Lung (tissue), 12 donors: ENCODE data around the gene SLITRK3. TPM values are rescaled to one million over a fixed set of nuclear protein-coding genes. Genes with fewer than 3 reads are reported as not detected.

ENCODE experiments used
- ATAC-seq: fragments of 200-7000 bp; cut with Tn5 transposase; one replicate; pipeline ENCODE4 v1.9.1; 2020; ENCODE audit warnings: moderate number of reproducible peaks; ENCODE audit not compliant: insufficient read depth, low FRiP score
- DNase-seq, 3 donors: peaks; one replicate each; pipeline ENCODE4 v3.0.0-alpha.2; 2013 to 2017
- H3K27ac ChIP-seq, 2 donors: one replicate each; pipeline ENCODE4 v1.5.1; 2013; ENCODE audit warnings: mild to moderate bottlenecking in 2 of 2, moderate library complexity in 2 of 2, control low read depth in 1 of 2, inconsistent platforms in 1 of 2, low read depth in 1 of 2, low read length in 1 of 2
- H3K27me3 ChIP-seq, 3 donors: one replicate each; pipeline ENCODE4 v1.5.1; 2013; ENCODE audit warnings: low read length in 2 of 3; ENCODE audit not compliant: control insufficient read depth in 3 of 3, insufficient read depth in 3 of 3
- H3K36me3 ChIP-seq, 4 donors: one replicate each; pipeline ENCODE4 v1.5.1; 2013; ENCODE audit warnings: low read length in 4 of 4, mild to moderate bottlenecking in 1 of 4, moderate library complexity in 1 of 4; ENCODE audit not compliant: control insufficient read depth in 4 of 4, insufficient read depth in 4 of 4
- H3K4me1 ChIP-seq, 5 donors: one replicate each; pipeline ENCODE4 v1.5.1; 2013; ENCODE audit warnings: low read length in 5 of 5, mild to moderate bottlenecking in 2 of 5, moderate library complexity in 1 of 5; ENCODE audit not compliant: control insufficient read depth in 5 of 5, insufficient read depth in 5 of 5
- H3K4me3 ChIP-seq: one replicate; pipeline ENCODE4 v1.5.1; 2013; ENCODE audit warnings: mild to moderate bottlenecking, control low read depth, moderate library complexity
- H3K9ac ChIP-seq, 2 donors: one replicate each; pipeline ENCODE4 v1.5.1; 2013; ENCODE audit warnings: low read length in 2 of 2, control low read depth in 1 of 2; ENCODE audit not compliant: insufficient read depth in 1 of 2
- H3K9me3 ChIP-seq, 4 donors: one replicate each; pipeline ENCODE4 v1.5.1; 2013; ENCODE audit warnings: low read length in 3 of 4, mild to moderate bottlenecking in 1 of 4, moderate library complexity in 1 of 4; ENCODE audit not compliant: control insufficient read depth in 4 of 4, insufficient read depth in 3 of 4
- CTCF ChIP-seq: IDR thresholded peaks from 2 replicates; pipeline ENCODE4 v1.5.1; 2012; ENCODE audit warnings: mild to moderate bottlenecking; ENCODE audit errors: control extremely low read depth, extremely low read depth
- WGBS, 2 donors: extraction: QIAGEN DNeasy Blood & Tissue Kit; methylation state at CpG; one replicate each; pipeline ENCODE4 v1.1.7; 2013; 5-methylcytosine and 5-hydroxymethylcytosine counted together
- polyA plus RNA-seq, 2 donors: library from polyadenylated mRNA; stranded (reverse); fragments of 200-250 nt; gene quantifications; one replicate each; pipeline ENCODE4 v1.2.1, GENCODE V29; 2013
- total RNA-seq, 2 donors: library from RNA; depleted of rRNA in 1 of 2; stranded (reverse); fragments of >200 nt in 1 of 2; gene quantifications; one replicate each; pipeline ENCODE4 v1.2.1, GENCODE V29; 2014 to 2021
- donor health status: control.
- donor health status: control.
- donor health status: Bipolar disorder and iron deficiency.
- donor health status: healthy.
- donor health status: DM: yes; HTN: yes; CAD: no.

SLITRK3 gene
- total and polyA plus RNA-seq, 4 donors = 0.02 to 0.68 (median 0.28) TPM; not detected in 1

- TF ChIP-seq CTCF = peak; percentile 34
- peak overlapping the region in 1 of 2 donors; percentile 64 for H3K9ac ChIP-seq
- WGBS, 2 donors = 19 to 22% methylated on average over 26 of the region's 26 CpGs
- H3K27ac ChIP-seq = no peak overlapping the region
- ATAC-seq (peak; percentile 73), DNase-seq (peak; percentile 85 to 92 (median 89))
- peaks cover 0 to 3% (median 0%) of the 10 kb centered on the region in 5 donors for H3K4me1 ChIP-seq
- H3K9me3 ChIP-seq = no peaks in the 10 kb centered on the region
- peaks cover 0 to 8% (median 0%) of the 10 kb centered on the region in 3 donors for H3K27me3 ChIP-seq
- H3K4me3 ChIP-seq = no peak overlapping the region
- H3K36me3 ChIP-seq = no peaks in the 10 kb centered on the region
Measured at GRCh38 chr3:165206454-165207266, 10.5 kb upstream of the SLITRK3 start.

- no peak for TF ChIP-seq CTCF
- no peak overlapping the region for H3K27ac ChIP-seq
- no peak overlapping the region for H3K9ac ChIP-seq
- peaks cover 0 to 3% (median 0%) of the 10 kb centered on the region in 5 donors for H3K4me1 ChIP-seq
- ATAC-seq (no peak), DNase-seq (no peak)
- WGBS, 2 donors = 84 to 90% methylated on average over 1 of the region's 1 CpG
- H3K4me3 ChIP-seq = no peak overlapping the region
- H3K27me3 ChIP-seq = peaks cover 0 to 12% (median 6%) of the 10 kb centered on the region in 3 donors
- H3K36me3 ChIP-seq = no peaks in the 10 kb centered on the region
- H3K9me3 ChIP-seq = no peaks in the 10 kb centered on the region
Measured at GRCh38 chr3:165204445-165204844, 8.3 kb upstream of the SLITRK3 start.

- Histone ChIP-seq H3K4me1 (peaks cover 0 to 3% (median 0%) of the 10 kb centered on the region in 5 donors), H3K27me3 (peaks cover 0 to 25% (median 20%) of the 10 kb centered on the region in 3 donors)
- no peak for ATAC-seq
Measured at GRCh38 chr3:165202995-165203394, 6.8 kb upstream of the SLITRK3 start.

More at GRCh38 chr3:165202995-165203394, 6.8 kb upstream of the SLITRK3 start:
- no peak for DNase-seq
- TF ChIP-seq CTCF = no peak
- H3K9me3 ChIP-seq = no peaks in the 10 kb centered on the region
- WGBS, 2 donors = 84 to 86% methylated on average over 5 of the region's 5 CpGs
- no peak overlapping the region for H3K4me3 ChIP-seq
- no peak overlapping the region for H3K27ac ChIP-seq
- no peak overlapping the region for H3K9ac ChIP-seq
- no peaks in the 10 kb centered on the region for H3K36me3 ChIP-seq
